GM18502 (cell line): Measurements from ENCODE around the gene DMRT2.

Experiments
- ATAC-seq: cut with Tn5 transposase; IDR thresholded peaks from one replicate; pipeline ENCODE4 v1.9.1; 2021; ENCODE audit warnings: mild to moderate bottlenecking; ENCODE audit not compliant: unreplicated experiment, poor library complexity

DMRT2 gene

DNA sequence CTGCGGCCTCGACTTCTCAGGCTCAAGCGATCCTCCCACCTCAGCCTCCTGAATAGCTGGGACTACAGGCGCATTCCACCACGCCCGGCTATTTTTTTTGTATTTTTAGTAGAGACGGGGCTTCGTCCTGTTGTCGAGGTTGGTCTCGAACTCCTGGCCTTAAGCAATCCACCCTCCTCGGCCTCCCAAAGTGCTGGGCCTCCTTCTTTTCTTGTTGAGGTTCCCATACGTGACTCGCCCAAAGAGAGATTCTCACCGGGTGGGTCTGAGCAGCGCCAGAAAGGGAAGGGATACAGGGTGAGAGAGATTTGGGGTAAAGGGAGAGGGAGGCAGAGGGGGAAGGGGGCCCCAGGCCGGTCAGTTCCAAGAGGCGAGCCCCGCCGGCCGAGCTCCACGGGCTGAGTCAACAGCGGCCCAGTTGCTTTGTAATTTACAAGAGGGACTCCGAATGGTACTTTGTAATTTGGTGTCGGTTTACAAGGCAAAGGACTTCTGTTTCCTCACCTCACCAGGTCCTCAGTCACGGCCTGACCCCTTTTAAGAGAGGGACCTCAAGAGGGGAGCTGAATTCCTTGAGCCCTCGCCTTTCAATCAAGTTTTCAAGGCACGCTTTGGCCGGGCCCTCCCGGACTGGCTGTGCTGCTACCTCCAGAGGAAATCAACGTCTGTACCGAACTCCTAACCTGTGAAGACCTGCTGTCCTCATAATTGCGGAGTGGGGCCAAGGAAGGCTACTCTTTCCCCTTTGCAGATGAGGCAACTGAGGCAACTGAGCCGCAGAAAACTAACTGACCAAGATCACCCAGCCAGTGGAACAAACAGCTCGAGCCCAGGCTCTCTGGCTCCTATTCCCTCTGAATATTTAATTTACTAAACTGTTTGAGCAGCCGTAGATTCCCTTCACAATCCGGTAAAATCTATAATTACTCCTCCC, 3.3 kb upstream of the DMRT2 start:
- ATAC-seq = no peak

GRCh38 chr9:1047591-1048230, 2.4 kb upstream of the DMRT2 start:
- ATAC-seq = no peak

- no peak for ATAC-seq
Observed at GRCh38 chr9:1048231-1048619, 1.9 kb upstream of the DMRT2 start.

GRCh38 chr9:1048811-1049210, 1.3 kb upstream of the DMRT2 start:
- no peak for ATAC-seq

GRCh38 chr9:1049641-1050040, 516 bp upstream of the DMRT2 start:
- no peak for ATAC-seq

DNA sequence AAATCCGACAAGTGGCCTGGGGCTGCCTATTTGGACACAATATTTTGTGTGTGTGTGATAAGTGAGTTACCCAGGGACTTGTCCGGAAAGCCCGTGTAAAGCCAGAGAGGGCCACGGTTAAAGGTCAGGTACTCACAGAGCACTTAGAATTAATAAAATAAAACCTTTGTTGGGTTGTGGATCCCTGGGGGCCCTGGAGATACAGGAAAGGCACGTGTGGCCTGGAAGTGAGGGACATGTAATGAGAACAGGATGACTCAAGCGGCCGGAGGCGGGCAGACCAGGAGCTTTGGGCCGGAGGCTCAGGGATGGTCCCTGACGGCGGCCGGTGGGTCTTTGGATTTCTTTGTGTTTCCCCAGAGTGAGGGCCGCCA, 1.0 kb downstream of the DMRT2 start:
- no peak for ATAC-seq

GRCh38 chr9:1051584-1052275, 1.6 kb downstream of the DMRT2 start:
- ATAC-seq = peak; percentile 40

DNA sequence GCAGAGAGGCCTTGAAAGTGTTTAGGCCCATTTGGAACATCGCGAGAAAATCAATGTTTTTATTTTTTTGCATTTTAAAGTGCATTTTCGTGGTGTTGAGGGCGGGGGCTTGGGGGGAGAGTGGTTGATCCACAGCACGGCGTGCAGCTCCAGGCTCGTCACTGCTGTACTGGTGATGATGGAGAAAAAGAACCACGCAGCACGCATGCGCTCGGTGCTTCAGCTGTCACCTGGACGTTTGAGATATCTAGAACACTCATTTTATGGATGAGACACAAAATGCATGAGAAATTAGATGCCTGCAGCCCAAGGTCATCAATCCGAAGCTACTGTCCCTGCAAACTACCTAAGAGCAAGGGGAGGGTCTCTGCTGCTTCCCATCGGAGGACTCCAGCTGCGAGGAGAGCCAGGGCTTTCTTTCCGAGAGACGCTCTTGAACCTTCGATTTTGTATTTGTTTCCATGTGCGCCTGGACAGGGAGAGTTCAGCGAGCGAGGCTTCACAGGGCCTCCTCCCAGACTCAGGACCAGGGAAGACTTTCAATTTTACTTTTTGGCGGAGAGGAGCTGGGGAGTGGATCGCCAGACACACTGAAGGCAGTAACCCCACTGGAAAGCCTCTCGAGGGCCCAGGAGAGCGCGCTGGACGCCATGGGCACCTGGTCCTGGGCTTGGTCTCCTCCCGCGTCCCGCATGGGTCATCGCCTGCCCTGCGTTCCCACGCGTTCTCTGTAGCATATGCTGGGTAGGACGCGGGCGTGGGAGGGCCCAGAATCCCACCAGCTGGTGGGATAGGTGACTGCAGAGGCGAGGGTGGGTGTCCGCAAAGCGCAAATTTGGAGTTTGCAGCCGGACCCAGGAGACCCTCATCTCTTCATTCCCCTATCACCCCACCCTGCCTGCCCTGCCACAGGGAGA, 2.5 kb downstream of the DMRT2 start:
- ATAC-seq = no peak

- ATAC-seq = no peak
Observed at GRCh38 chr9:1053282-1053621, 3.1 kb downstream of the DMRT2 start.

DNA sequence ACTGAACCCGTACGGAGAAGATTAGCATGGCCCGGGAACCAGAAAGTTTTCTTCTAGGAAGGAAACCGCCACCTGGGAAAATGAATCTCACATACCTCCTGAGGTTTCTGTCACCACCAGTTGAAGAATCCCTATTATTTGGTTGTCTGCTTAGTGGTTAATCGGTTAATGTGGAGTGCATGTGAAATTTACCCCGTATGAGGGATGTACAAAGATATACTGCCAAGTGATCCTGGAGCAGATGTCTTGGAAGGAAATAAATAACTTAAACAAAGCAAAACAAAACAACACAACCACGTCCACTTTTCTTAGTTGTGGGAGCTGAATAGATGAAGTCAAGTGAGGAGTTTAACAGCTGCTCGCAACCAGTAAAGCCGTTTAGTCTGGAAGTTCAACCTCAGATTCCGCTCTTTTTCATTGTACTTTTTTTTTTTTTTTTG, 3.8 kb downstream of the DMRT2 start:
- no peak for ATAC-seq

DNA sequence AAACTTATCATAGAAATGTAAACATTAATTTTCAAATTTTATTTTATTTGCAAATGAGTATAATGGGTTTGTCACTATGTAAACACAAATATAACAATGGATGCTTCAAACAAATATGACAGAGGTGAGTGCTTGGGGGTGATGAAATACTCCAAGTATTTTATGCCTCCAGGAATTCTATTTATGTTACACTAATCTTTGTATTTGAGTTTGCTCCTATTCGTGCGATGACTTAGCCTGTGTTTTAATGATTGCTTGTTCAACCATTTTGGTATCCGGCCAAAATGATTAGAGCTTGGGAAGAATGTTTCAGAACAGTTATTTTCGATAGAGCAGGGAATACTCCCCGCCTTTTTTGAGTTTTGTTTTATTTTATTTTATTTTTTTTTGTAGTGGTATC, 5.0 kb downstream of the DMRT2 start:
- ATAC-seq = no peak

DNA sequence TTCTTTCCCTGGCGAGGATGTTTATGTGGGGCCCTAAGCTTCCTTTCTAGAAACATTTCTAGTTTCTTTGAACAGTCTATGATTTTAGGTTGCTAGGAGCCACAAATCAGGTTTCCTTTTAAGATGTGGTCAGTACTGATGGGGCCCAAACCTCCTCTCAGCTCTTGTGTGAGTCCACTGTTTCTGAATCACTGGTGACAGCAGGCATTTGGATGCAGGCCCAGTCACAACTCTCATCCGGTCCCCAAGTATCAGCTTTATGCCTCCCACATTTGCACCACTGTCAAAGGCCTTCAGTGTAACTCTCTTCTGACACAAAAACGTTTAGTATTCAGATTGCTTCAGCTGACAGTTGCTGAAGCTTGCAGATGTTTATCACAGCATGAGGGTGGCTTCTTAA, 7.8 kb downstream of the DMRT2 start:
- no peak for ATAC-seq

DNA sequence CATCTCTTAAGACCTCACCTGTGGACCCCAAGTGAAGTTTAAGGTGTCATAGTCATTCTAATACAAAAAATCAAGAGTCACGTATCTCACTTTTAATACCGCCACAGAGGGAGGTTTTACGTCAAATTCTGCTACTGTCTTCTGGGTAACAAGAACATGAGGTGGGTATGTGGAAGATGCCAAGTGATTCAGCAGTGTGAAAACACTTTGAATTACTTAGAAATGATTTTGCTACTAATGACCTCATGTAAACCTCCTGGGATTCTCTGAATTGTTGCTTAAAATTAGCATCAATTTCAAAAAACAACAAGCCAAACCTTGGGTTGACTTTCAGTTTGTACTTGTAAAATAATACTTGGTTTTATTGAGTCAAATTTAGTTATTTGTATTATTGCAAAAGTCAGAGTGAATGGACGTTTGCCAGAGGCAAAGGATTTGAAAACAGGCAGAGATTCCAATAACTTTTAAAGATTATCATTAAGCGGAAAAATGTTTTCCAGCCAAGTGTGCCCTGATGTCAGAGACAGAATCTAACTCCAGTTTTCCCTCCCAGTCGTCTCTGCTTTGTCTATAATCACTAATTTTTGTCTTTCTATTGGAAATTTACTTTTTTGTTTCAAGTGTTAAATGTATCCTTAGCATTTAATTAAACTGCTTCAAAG, 8.8 kb downstream of the DMRT2 start:
- ATAC-seq = no peak

GRCh38 chr9:1065130-1065529, 15.0 kb downstream of the DMRT2 start:
- ATAC-seq = no peak

GRCh38 chr9:1070692-1071091, 20.5 kb downstream of the DMRT2 start:
- ATAC-seq = no peak

GRCh38 chr9:1071730-1072129, 21.6 kb downstream of the DMRT2 start:
- ATAC-seq = no peak

DNA sequence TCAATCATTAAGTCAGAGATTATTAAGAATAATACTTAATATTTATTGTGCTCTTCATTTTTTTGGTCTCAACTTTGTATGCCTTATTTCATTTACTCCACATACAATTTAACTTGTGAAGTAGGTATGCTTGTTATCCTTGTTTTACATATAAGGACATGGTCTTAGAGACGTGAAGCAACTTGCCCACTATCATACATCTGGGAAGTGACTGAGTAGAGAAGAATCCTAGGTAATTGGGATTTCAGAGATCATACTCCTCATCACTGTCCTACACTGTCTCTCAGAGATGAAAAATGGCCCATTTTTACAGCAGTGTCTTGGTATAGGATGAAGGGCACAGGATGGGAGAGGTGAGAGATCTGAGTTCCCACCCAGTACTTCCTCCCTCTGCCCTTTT, 23.3 kb downstream of the DMRT2 start:
- no peak for ATAC-seq

DNA sequence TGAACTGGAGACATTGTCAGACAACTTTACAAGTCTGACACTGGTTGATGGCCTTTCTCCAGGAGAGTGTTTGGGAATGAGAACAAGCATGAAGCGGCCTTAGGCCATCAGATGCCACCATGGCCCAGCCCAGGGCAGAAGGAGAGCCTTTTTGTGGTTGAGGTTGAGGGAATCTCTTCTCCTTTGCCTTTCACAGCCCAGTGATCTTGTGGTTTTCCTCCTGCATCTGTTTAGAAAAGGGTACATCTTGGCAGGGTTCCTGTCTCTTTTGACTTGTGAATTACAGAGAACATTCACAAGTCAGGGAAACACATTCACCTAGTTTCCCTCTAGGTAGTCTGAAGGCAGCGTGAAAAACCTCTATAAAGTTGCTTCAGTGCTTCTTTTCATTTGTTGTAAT, 27.5 kb downstream of the DMRT2 start:
- no peak for ATAC-seq

- no peak for ATAC-seq
Observed at GRCh38 chr9:1083325-1083913, 33.3 kb downstream of the DMRT2 start.
